GF-D8 (cell line): ENCODE measurements around the gene UVSSA.

Experiments used
- DNase-seq: peaks from one replicate; lab custom pipeline; 2025; lab: John Stamatoyannopoulos, UW

Gene UVSSA

GRCh38 chr4:1346781-1347409 lies at the start of gene UVSSA:
Gene UVSSA (plus strand): TSS chr4:1347208. CDS start chr4:1348092, 884 bp downstream.
- peak; percentile 98 for DNase-seq

GRCh38 chr4:1297456-1298325 lies 49.3 kb upstream of the UVSSA start:
- DNase-seq: no peak

DNA sequence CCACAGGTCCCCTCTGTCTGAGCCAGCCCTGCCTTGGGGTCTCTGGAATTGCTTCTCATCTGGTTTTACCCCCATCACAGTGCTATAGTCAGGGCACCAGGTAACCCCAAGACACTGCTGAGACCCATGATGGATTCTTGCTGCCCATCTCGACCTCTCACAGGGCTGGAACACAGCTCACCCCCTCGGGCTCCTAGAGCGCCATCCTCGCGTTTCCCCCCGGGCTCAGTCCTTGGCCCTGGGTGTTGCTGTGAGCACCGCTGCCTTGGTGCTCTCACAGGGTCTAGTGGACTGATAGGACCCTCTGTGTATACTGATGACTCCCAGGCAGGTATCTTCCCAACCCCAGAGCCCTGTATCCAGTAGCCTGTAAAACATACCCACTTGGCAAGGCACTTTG lies 48.5 kb upstream of the UVSSA start:
- DNase-seq: no peak

DNA sequence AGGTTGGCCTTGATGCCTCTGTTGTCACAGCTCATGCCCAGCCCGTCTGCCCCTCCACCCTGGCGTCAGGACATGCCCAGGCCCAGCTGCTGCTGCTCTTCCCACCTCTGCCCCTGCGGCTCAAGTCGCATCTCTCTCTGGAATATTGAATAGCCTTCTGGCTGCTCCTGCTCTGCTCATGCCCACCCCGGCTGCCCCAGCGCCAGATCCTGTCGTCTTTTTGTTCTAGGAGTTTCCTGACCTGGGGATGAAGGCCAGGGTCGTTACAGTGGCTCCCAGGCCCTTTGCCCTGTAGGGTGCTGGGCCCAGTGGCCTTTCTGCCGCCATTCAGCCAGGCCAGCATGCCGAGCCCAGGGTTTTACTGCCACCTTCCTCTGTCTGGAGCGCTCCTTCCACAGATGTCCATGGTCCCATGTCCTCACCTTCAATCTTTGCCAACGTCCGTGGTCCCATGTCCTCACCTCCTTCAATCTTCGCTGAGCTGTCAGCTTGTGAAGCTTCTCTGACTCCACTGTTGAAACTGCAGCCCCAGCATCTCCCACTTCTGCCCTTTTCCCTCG lies 47.6 kb upstream of the UVSSA start:
- DNase-seq: no peak

GRCh38 chr4:1300466-1301455 lies 46.2 kb upstream of the UVSSA start:
- DNase-seq: peak; percentile 97

GRCh38 chr4:1302159-1302558 lies 44.8 kb upstream of the UVSSA start:
- no peak for DNase-seq

GRCh38 chr4:1305261-1305711 lies 41.7 kb upstream of the UVSSA start:
- DNase-seq: no peak

GRCh38 chr4:1305781-1306455 lies 41.1 kb upstream of the UVSSA start:
- DNase-seq: no peak

- no peak for DNase-seq
Measured at GRCh38 chr4:1307951-1308735, 38.9 kb upstream of the UVSSA start.

DNA sequence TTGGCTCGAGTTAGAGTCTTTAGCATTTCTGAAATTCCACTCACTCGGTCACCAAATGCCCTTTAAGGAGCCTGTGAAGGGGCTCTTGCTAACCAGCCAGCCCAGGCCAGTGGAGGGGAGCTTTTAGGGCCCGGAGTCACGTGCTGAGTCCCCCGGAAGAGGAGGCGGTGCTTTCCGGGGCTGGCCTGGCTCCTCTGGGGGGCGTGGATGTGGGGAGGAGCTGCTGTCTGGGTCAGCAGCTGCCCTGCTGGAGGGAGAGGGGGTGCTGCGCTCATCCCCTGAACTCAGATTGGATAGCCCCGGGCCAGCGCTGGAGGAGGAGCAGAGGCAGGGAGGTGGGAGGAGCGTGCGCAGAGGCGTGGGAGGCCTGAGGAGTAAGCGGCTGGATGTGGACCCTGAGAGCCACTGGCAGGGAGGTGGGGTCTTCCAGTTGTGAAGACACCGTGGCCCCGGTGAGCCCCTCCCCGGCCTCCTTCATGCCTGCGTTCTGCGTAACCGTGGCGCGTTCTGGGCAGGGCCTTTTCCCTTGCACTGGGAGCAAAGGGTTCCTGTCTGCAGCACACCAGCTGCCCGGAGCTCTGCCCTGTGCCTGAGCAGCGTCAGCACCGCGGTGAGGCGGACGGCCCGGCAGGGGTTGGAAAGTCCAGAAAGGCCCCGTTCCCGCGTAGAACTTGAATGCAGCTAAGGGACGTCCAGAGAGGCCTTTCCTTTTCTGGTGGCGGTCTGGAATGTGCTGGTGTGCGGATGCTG lies 37.6 kb upstream of the UVSSA start:
- no peak for DNase-seq

- DNase-seq: no peak
Measured at GRCh38 chr4:1310031-1310795, 36.8 kb upstream of the UVSSA start.

DNA sequence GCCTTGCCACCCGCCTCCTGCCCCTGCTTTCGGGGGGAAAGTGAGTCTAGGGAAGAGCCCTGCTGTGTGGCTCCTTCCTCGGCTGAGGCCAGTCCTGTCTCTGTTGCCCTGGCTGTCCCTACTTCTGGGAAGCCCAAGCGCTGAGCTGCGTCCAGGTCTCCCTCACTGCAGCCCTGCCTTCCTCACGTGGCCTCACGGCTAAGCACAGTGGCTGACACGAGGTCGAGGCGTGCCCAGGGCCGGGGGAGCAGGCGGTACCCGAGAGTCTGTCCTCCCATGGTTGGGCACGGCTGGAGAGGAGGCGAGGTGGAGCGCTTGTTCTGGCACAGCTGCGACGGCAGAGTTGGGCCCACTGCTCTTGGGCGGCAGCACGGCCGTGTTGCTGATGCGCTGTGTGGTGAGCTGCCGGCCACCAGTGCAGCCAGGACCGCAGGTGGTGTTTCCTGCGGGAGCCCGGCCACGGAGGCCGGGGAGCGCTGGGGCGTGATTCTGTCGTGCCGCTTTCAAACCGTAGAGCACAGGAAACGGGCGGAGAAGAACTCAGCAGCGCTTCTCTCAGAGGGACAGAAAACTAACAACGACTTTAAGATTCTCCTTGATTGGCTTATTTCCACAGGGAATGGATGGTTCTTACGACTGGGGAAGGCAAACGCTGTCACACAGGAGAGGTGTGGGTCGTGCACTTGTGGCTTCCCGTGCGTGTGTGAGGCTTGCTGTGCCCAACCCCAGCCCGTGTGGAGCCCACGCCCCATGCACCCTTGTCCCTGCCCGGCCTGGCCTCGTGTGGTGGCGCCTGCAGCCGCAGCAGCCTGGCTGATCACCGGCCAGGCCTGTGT lies 36.0 kb upstream of the UVSSA start:
- no peak for DNase-seq

DNA sequence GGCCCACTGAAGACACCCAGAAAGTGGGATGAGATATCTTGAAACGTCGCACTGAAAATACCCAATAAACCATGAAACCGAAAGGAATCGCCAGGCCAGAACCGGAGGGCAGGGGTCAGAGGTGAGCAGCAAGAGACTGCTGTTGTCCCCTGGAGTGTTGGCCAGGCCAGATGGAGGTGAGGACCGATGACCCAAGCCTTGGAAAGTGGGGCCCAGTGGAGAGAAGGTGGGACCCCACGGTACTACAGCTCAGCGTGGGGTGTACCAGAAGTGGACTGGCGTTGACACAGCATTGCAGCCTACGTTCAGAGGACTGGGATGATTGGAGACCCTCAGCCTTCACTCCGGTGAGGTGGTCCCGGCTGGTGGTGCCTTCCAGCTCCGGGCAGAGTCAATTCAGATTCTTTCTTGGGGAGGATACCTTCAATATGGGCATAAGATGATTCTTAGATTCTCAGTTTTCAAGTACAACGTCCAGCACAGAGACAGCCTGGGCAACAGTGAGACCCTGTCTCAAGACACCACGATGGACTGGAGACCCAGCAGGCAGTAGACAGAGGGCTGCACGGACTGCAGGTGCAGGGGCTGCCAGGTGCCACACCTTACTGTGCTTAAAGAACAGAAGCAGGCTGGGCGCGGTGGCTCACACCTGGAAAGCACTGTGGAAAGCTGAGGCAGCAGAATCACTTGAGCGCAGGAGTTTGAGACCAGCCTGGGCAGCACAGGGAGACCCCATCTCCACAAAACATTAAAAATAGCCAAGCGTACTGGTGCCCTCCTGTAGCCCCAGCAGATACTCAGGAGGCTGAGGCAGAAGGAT lies 34.0 kb upstream of the UVSSA start:
- DNase-seq: no peak

GRCh38 chr4:1315306-1315705 lies 31.7 kb upstream of the UVSSA start:
- DNase-seq: no peak

DNA sequence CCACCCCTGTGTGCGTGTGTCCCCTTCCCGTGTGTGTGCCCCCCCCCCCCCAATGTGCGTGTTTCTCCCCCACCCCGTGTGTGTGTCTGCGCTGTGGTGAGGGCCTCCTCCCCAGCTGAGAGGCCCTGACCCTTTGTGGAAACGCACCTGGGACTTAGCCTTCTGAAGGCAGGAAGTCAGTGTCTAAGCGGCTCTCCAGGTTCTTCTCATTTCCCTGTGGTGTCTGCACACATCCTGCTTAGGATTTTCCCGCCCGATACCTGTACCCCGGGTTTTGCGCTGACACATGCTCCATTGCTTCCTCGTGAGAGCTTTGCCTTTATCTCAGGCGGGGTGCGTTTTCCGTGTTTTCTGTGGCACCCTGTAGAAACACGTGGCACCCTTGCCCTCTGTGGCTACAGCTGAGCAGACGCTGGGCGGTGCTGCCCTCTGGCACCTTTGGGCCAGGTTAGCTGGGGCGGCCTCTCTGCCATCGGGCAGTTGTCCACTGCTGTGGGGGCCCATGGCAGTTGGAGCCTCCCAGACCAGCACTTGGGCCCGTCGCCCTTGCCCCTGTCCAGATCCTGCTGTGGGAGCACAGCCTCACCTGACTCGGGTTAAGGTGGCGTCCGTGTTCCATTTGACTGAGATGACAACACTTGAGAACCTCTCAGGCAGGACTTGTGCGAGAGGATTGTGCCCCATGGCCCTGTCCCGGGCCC lies 31.0 kb upstream of the UVSSA start:
- no peak for DNase-seq

DNA sequence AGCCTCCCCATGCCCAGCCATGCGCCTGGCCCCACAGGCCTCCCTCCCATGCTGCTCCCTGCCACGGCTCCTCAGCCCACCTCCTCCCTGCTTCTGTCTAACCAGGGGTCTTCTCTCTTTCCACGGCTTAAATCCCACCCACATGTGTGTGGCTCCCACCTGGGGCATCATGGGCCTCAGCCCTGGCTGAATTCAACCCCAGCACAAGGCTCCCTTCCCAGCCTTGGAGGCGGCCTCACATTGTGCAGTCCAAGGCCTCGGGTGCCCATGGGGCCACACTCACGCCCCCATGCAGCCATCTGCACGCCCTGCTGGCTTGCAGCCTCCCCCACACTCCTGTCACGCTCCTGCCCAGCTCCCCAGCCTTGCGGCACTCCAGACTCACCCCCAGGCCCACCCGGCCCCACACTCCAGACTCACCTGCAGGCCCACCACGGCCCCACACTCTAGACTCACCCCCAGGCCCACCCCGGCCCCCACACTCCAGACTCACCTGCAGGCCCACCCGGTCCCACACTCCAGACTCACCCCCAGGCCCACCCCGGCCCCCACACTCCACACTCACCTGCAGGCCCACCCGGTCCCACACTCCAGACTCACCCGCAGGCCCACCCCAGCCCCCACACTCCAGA lies 30.4 kb upstream of the UVSSA start:
- DNase-seq: no peak
